H9 (cell line): ENCODE results near the gene RTN1. TPM values are rescaled to one million over a fixed set of nuclear protein-coding genes. Genes with fewer than 3 reads are reported as not detected.

Experiments
- DNase-seq: peaks from one replicate; pipeline ENCODE4 v3.0.0-alpha.2; 2017
- H2AFZ ChIP-seq: one replicate; pipeline ENCODE4 v1.6.1; 2013; ENCODE audit warnings: mild to moderate bottlenecking, low read length, control low read depth, moderate library complexity
- H2AK5ac ChIP-seq: 2 replicates; pipeline ENCODE4 v1.6.1; 2013; ENCODE audit warnings: low read length, control low read depth, mixed read lengths; ENCODE audit not compliant: insufficient read length
- H2BK120ac ChIP-seq: one replicate; pipeline ENCODE4 v1.6.1; 2013; ENCODE audit warnings: low read depth, mild to moderate bottlenecking, low read length, control low read depth, inconsistent platforms; ENCODE audit not compliant: poor library complexity, severe bottlenecking
- H2BK12ac ChIP-seq: 2 replicates; pipeline ENCODE4 v1.6.1; 2013; ENCODE audit warnings: low read length, control low read depth, mixed read lengths, low read depth; ENCODE audit not compliant: insufficient read length
- H2BK15ac ChIP-seq: 2 replicates; pipeline ENCODE4 v1.6.1; 2013; ENCODE audit warnings: low read depth, low read length, control low read depth
- H2BK20ac ChIP-seq: one replicate; pipeline ENCODE4 v1.6.1; 2013; ENCODE audit warnings: low read depth, mild to moderate bottlenecking, low read length, control low read depth, inconsistent platforms; ENCODE audit not compliant: poor library complexity, severe bottlenecking
- H2BK5ac ChIP-seq: 2 replicates; pipeline ENCODE4 v1.6.1; 2013; ENCODE audit warnings: low read length, control low read depth, mixed read lengths; ENCODE audit not compliant: insufficient read length
- H3K14ac ChIP-seq: 2 replicates; pipeline ENCODE4 v1.6.1; 2013; ENCODE audit warnings: low read length, control low read depth; ENCODE audit not compliant: insufficient read depth
- H3K18ac ChIP-seq: 2 replicates; pipeline ENCODE4 v1.6.1; 2013; ENCODE audit warnings: low read depth, mild to moderate bottlenecking, mixed read lengths, low read length, control low read depth; ENCODE audit not compliant: insufficient read length
- H3K23ac ChIP-seq: 2 replicates; pipeline ENCODE4 v1.6.1; 2013; ENCODE audit warnings: low read length, control low read depth, mixed read lengths, low read depth; ENCODE audit not compliant: insufficient read length
- H3K23me2 ChIP-seq: 2 replicates; pipeline ENCODE4 v1.6.1; 2013; ENCODE audit warnings: low read depth, mild to moderate bottlenecking, mixed read lengths, low read length, control low read depth; ENCODE audit not compliant: insufficient read length, poor library complexity, severe bottlenecking
- H3K27ac ChIP-seq: 2 replicates; pipeline ENCODE4 v1.5.1; 2013; ENCODE audit warnings: low read length, control low read depth, mixed read lengths, low read depth; ENCODE audit not compliant: insufficient read length
- H3K27me3 ChIP-seq: 2 replicates; pipeline ENCODE4 v1.6.1; 2013; ENCODE audit warnings: low read length, control low read depth, inconsistent platforms; ENCODE audit not compliant: insufficient read depth
- H3K4ac ChIP-seq: 2 replicates; pipeline ENCODE4 v1.6.1; 2013; ENCODE audit warnings: low read depth, mild to moderate bottlenecking, control low read depth, inconsistent platforms, low read length, moderate library complexity
- H3K4me1 ChIP-seq: 2 replicates; pipeline ENCODE4 v1.6.1; 2013; ENCODE audit warnings: low read length, control low read depth, inconsistent platforms; ENCODE audit not compliant: insufficient read depth
- H3K4me2 ChIP-seq: 2 replicates; pipeline ENCODE4 v1.6.1; 2013; ENCODE audit warnings: low read length, control low read depth, mixed read lengths; ENCODE audit not compliant: insufficient read length, insufficient read depth
- H3K56ac ChIP-seq: 2 replicates; pipeline ENCODE4 v1.6.1; 2013; ENCODE audit warnings: low read depth, mild to moderate bottlenecking, mixed read lengths, low read length, control low read depth; ENCODE audit not compliant: insufficient read length
- H3K79me1 ChIP-seq: 2 replicates; pipeline ENCODE4 v1.6.1; 2013; ENCODE audit warnings: low read depth, mild to moderate bottlenecking, moderate library complexity, low read length, control low read depth, inconsistent platforms; ENCODE audit not compliant: insufficient read depth, poor library complexity, severe bottlenecking
- H3K79me2 ChIP-seq: 2 replicates; pipeline ENCODE4 v1.6.1; 2013; ENCODE audit warnings: low read length, control low read depth, inconsistent platforms; ENCODE audit not compliant: insufficient read depth
- H3K9ac ChIP-seq: 2 replicates; pipeline ENCODE4 v1.6.1; 2013; ENCODE audit warnings: low read length, control low read depth, mixed read lengths; ENCODE audit not compliant: insufficient read length; ENCODE audit errors: extremely low read depth
- H3K9me3 ChIP-seq: one replicate; pipeline ENCODE4 v1.6.1; 2013; ENCODE audit warnings: low read depth, low read length, inconsistent platforms; ENCODE audit not compliant: control insufficient read depth
- H3T11ph ChIP-seq: one replicate; pipeline ENCODE4 v1.6.1; 2013; ENCODE audit warnings: mild to moderate bottlenecking, low read length, control low read depth, inconsistent platforms
- H4K20me1 ChIP-seq: one replicate; pipeline ENCODE4 v1.6.1; 2013; ENCODE audit not compliant: control insufficient read depth, insufficient read length, insufficient read depth
- H4K5ac ChIP-seq: 2 replicates; pipeline ENCODE4 v1.6.1; 2013; ENCODE audit warnings: low read depth, mild to moderate bottlenecking, mixed read lengths, low read length, control low read depth; ENCODE audit not compliant: insufficient read length
- H4K8ac ChIP-seq: replicated peaks from 2 replicates; pipeline ENCODE4 v1.6.1; 2013; ENCODE audit warnings: low read length, control low read depth, mixed read lengths, low read depth; ENCODE audit not compliant: insufficient read length
- H4K91ac ChIP-seq: 2 replicates; pipeline ENCODE4 v1.6.1; 2013; ENCODE audit warnings: low read depth, mild to moderate bottlenecking, moderate library complexity, mixed read lengths, low read length, control low read depth; ENCODE audit not compliant: insufficient read length
- H3K27ac Mint-ChIP-seq, 3 experiments: 2 replicates in 2 of 3; 3 replicates in 1 of 3; pipeline ENCODE4 v1.8.0; 2020 to 2021; ENCODE audit warnings: mixed read lengths in 3 of 3, mild to moderate bottlenecking in 1 of 3, moderate library complexity in 1 of 3
- H3K27me3 Mint-ChIP-seq: 2 replicates; pipeline ENCODE4 v1.8.0; 2021; ENCODE audit warnings: low read depth, mild to moderate bottlenecking, moderate library complexity, mixed read lengths
- H3K36me3 Mint-ChIP-seq, 3 experiments: 2 replicates in 2 of 3; 3 replicates in 1 of 3; pipeline ENCODE4 v1.8.0; 2020 to 2021; ENCODE audit warnings: low read depth in 3 of 3, mixed read lengths in 3 of 3; ENCODE audit not compliant: insufficient read depth in 1 of 3
- H3K4me1 Mint-ChIP-seq, 2 experiments: 2 replicates each; pipeline ENCODE4 v1.8.0; 2020; ENCODE audit warnings: mixed read lengths in 2 of 2
- H3K4me3 Mint-ChIP-seq, 2 experiments: 2 replicates in 1 of 2; 3 replicates in 1 of 2; pipeline ENCODE4 v1.8.0; 2020 to 2021; ENCODE audit warnings: mild to moderate bottlenecking in 2 of 2, mixed read lengths in 2 of 2, moderate library complexity in 1 of 2
- H3K9me3 Mint-ChIP-seq, 2 experiments: 2 replicates in 1 of 2; 3 replicates in 1 of 2; pipeline ENCODE4 v1.8.0; 2020; ENCODE audit warnings: mild to moderate bottlenecking in 2 of 2, mixed read lengths in 2 of 2, moderate library complexity in 1 of 2
- CTCF ChIP-seq: fragments of 200-600 bp; sonication (generic); conservative IDR thresholded peaks from 3 replicates; pipeline ENCODE4 v1.8.0; 2021; ENCODE audit warnings: antibody characterized with exemption, mild to moderate bottlenecking
- WGBS: extraction: QIAGEN DNeasy Blood & Tissue Kit; methylation state at CpG from one replicate; pipeline ENCODE4 v1.1.7; 2013; ENCODE audit warnings: missing lambda C conversion rate, low lambda C conversion rate, mixed read lengths; ENCODE audit not compliant: insufficient read length; ENCODE audit errors: extremely low coverage; 5-methylcytosine and 5-hydroxymethylcytosine counted together
- total RNA-seq: library from RNA; stranded (reverse); gene quantifications from 2 replicates; pipeline ENCODE4 v1.2.1, GENCODE V29; 2021

RTN1 gene
- total RNA-seq, 1 experiment from 2014 or later: 1.8 TPM

- no peak for TF ChIP-seq CTCF
- peaks cover 8 to 13% of the 10 kb centered on the region in 2 experiments for H3K4me1 Mint-ChIP-seq
- H3K9me3 Mint-ChIP-seq: no peaks in the 10 kb centered on the region
- H3T11ph ChIP-seq: no peak overlapping the region
- no peaks in the 10 kb centered on the region for H3K36me3 Mint-ChIP-seq
- H3K4me1 ChIP-seq: no peaks in the 10 kb centered on the region
- no CpG with 5 or more reads among the region's 4 CpGs for WGBS
- no peak overlapping the region for H3K27ac Mint-ChIP-seq
- no peaks in the 10 kb centered on the region for H3K79me1 ChIP-seq
- peaks cover 1% of the 10 kb centered on the region; the same call in 1 of the 2 replicates for H3K27me3 Mint-ChIP-seq
- peak overlapping the region; percentile 4 for H2BK12ac ChIP-seq
- H3K23me2 ChIP-seq: no peaks in the 10 kb centered on the region
- H3K18ac ChIP-seq: no peak overlapping the region
- H3K27me3 ChIP-seq: no peaks in the 10 kb centered on the region
- H4K5ac ChIP-seq: no peak overlapping the region
- no peak overlapping the region for H2BK120ac ChIP-seq
- no peak overlapping the region for H3K9ac ChIP-seq
- no peak overlapping the region for H2BK15ac ChIP-seq
- no peak overlapping the region for H3K56ac ChIP-seq
- no peak overlapping the region for H2BK20ac ChIP-seq
- no peak overlapping the region for H2AK5ac ChIP-seq
- no peaks in the 10 kb centered on the region for H4K20me1 ChIP-seq
- no peak overlapping the region for H2BK5ac ChIP-seq
- no peak overlapping the region for H3K23ac ChIP-seq
- no peaks in the 10 kb centered on the region for H3K9me3 ChIP-seq
- no peak overlapping the region for H4K91ac ChIP-seq
- no peak overlapping the region for H4K8ac ChIP-seq
- no peak overlapping the region for H3K4me2 ChIP-seq
- no peaks in the 10 kb centered on the region for H3K79me2 ChIP-seq
- H3K14ac ChIP-seq: no peak overlapping the region
- H3K4ac ChIP-seq: no peak overlapping the region
- no peak overlapping the region for H3K27ac ChIP-seq
- DNase-seq: no peak
- H3K4me3 Mint-ChIP-seq: no peak overlapping the region
- H2AFZ ChIP-seq: no peak overlapping the region
These were observed 93.5 kb downstream of the RTN1 start for GRCh38 chr14:59777006-59777579.
